Esophagus muscularis mucosa (tissue), 3 donors: ENCODE results near the gene SETX.

ENCODE experiments used
- POLR2A ChIP-seq: fragments of 450-650 bp; IDR thresholded peaks from one replicate; pipeline ENCODE4 v1.6.1; 2017; ENCODE audit warnings: antibody characterized with exemption, moderate library complexity, mild to moderate bottlenecking, low read depth
- TF ChIP-seq, protein P1 (sequence below), 3 experiments: fragments of 200-600 bp in 2 of 3; fragments of 450-650 bp in 1 of 3; sonication (generic) in 2 of 3; IDR thresholded peaks; one replicate each; pipeline ENCODE4 v1.5.1; 2017 to 2019; ENCODE audit warnings: antibody characterized with exemption in 3 of 3, mild to moderate bottlenecking in 2 of 3, moderate library complexity in 1 of 3

DNA sequence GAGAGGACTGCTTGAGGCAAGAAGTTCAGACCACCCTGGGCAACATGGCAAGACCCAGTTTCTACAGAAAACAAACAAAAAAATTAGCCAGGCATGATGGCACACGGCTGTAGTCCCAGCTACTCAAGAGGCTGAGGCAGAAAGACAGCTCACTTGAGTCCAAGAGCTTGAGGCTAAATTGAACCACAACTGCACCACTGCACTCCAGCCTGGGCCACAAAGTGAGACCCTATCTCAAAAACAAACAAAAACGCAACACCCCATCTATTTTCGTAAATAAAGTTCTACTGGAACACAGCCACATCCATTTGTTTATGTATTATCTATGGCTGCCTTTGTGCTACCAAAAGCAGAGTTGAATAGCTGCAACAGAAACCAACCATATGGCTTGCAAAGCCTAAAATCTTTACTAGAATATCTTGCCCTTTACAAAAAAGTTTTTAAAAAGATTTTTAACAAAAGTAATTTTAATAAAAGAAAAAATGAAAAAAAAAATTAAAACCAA, 67.5 kb downstream of the SETX start:
- TF ChIP-seq, protein P1, sequence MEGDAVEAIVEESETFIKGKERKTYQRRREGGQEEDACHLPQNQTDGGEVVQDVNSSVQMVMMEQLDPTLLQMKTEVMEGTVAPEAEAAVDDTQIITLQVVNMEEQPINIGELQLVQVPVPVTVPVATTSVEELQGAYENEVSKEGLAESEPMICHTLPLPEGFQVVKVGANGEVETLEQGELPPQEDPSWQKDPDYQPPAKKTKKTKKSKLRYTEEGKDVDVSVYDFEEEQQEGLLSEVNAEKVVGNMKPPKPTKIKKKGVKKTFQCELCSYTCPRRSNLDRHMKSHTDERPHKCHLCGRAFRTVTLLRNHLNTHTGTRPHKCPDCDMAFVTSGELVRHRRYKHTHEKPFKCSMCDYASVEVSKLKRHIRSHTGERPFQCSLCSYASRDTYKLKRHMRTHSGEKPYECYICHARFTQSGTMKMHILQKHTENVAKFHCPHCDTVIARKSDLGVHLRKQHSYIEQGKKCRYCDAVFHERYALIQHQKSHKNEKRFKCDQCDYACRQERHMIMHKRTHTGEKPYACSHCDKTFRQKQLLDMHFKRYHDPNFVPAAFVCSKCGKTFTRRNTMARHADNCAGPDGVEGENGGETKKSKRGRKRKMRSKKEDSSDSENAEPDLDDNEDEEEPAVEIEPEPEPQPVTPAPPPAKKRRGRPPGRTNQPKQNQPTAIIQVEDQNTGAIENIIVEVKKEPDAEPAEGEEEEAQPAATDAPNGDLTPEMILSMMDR (IDR thresholded peaks at IDR 0.05) = no peak
- TF ChIP-seq POLR2A = no peak
